Neural progenitor cell (in vitro differentiated cells): Measurements from ENCODE around the gene EYS. TPM values are rescaled to one million over a fixed set of nuclear protein-coding genes. Genes with fewer than 3 reads are reported as not detected.

ENCODE experiments used
- DNase-seq: peaks from one replicate; pipeline ENCODE4 v3.0.0-alpha.2; 2016; ENCODE audit warnings: low spot score
- H2AFZ ChIP-seq: fragments of 200-600 bp; sonication (generic); replicated peaks from 2 replicates; pipeline ENCODE4 v1.6.1; 2016; ENCODE audit warnings: antibody characterized with exemption
- H3F3A ChIP-seq: fragments of 200-600 bp; sonication (generic); 2 replicates; pipeline ENCODE4 v1.6.1; 2016; ENCODE audit warnings: antibody characterized with exemption, low read depth
- H3K27ac ChIP-seq: fragments of 200-600 bp; sonication (generic); 2 replicates; pipeline ENCODE4 v1.5.1; 2016; ENCODE audit warnings: mild to moderate bottlenecking
- H3K27me3 ChIP-seq: fragments of 200-600 bp; sonication (generic); 2 replicates; pipeline ENCODE4 v1.6.1; 2016; ENCODE audit warnings: mild to moderate bottlenecking, moderate library complexity
- H3K36me3 ChIP-seq: fragments of 200-600 bp; sonication (generic); 2 replicates; pipeline ENCODE4 v1.5.1; 2016
- H3K4me1 ChIP-seq: fragments of 200-600 bp; sonication (generic); 2 replicates; pipeline ENCODE4 v1.6.1; 2016; ENCODE audit warnings: mixed run types
- H3K4me2 ChIP-seq: fragments of 200-600 bp; sonication (generic); 2 replicates; pipeline ENCODE4 v1.6.1; 2016
- H3K4me3 ChIP-seq: fragments of 200-600 bp; sonication (generic); 2 replicates; pipeline ENCODE4 v1.5.1; 2016
- H3K79me2 ChIP-seq: fragments of 200-600 bp; sonication (generic); 2 replicates; pipeline ENCODE4 v1.6.1; 2016; ENCODE audit warnings: low read depth
- H3K9ac ChIP-seq: fragments of 200-600 bp; sonication (generic); 2 replicates; pipeline ENCODE4 v1.6.1; 2016
- H3K9me3 ChIP-seq: fragments of 200-600 bp; sonication (generic); 2 replicates; pipeline ENCODE4 v1.5.1; 2016; ENCODE audit warnings: low read depth
- H4K20me1 ChIP-seq: fragments of 200-600 bp; sonication (generic); 2 replicates; pipeline ENCODE4 v1.6.1; 2016; ENCODE audit warnings: low read depth
- H3K27ac Mint-ChIP-seq: 3 replicates; pipeline ENCODE4 v1.8.0; 2021; ENCODE audit warnings: mixed read lengths
- H3K27me3 Mint-ChIP-seq: 2 replicates; pipeline ENCODE4 v1.8.0; 2022; ENCODE audit warnings: low read depth, mild to moderate bottlenecking, inconsistent platforms, moderate library complexity, mixed read lengths; ENCODE audit not compliant: insufficient read depth
- H3K36me3 Mint-ChIP-seq: 3 replicates; pipeline ENCODE4 v1.8.0; 2021; ENCODE audit warnings: mixed read lengths
- H3K4me1 Mint-ChIP-seq: 3 replicates; pipeline ENCODE4 v1.8.0; 2021; ENCODE audit warnings: mixed read lengths
- H3K4me3 Mint-ChIP-seq: 3 replicates; pipeline ENCODE4 v1.8.0; 2021; ENCODE audit warnings: mild to moderate bottlenecking, moderate library complexity, mixed read lengths
- H3K9me3 Mint-ChIP-seq: 3 replicates; pipeline ENCODE4 v1.8.0; 2020; ENCODE audit warnings: mixed read lengths
- CTCF ChIP-seq: fragments of 200-600 bp; sonication (generic); IDR thresholded peaks from 2 replicates; pipeline ENCODE4 v1.5.1; 2017; ENCODE audit warnings: antibody characterized with exemption, mild to moderate bottlenecking
- EZH2 ChIP-seq: fragments of 200-600 bp; sonication (generic); IDR thresholded peaks from 2 replicates; pipeline ENCODE4 v1.6.1; 2017; ENCODE audit warnings: antibody characterized with exemption, mild to moderate bottlenecking, moderate library complexity
- EZH2phosphoT487 ChIP-seq: fragments of 200-600 bp; sonication (generic); IDR thresholded peaks from 2 replicates; pipeline ENCODE4 v1.6.1; 2017; ENCODE audit warnings: antibody characterized with exemption
- total RNA-seq: library from RNA; depleted of rRNA; stranded (reverse); fragments of >200 nt; gene quantifications from 2 replicates; pipeline ENCODE4 v1.2.3, GENCODE V29; 2015; ENCODE audit warnings: low replicate concordance

Gene EYS
- total RNA-seq, 1 donor from 2014 or later = not detected

DNA sequence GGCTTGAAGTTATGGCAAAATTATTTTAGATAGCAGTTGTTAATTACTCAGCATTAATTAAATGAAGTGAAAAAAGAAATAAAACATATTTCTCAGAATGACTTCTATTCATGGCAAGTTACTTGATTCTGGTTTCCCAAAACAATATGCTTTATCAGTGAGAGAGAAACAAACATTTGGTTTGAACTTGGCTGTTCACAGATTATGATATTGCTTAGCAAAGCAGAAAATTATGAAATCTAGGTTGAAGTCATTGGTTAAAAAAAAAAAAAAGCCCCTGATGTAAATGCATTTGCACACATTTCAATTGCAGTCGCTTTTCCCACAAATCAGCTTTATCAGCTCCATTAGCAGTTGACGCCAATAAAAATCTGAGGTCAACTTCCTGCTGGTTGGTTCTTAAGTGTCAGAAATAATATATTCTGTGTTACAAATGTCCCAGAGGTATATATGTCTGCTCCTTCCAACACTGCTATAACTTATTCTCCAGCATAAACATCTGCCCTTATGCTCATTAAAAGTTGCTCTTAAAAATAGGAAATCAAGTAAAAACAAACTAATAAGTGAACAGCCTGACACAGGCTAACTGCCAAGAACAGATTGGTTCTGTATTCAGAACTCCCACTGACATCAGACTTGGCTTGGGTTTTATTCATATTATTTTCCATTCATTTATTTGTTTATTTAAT lies 1796.0 kb downstream of the EYS start:
- H3K4me3 ChIP-seq = no peak overlapping the region
- H3K27ac ChIP-seq = no peak overlapping the region
- peaks cover 5% of the 10 kb centered on the region for H3K9me3 Mint-ChIP-seq
- H2AFZ ChIP-seq = no peak overlapping the region
- no peaks in the 10 kb centered on the region for H3K9me3 ChIP-seq
- H3K27me3 Mint-ChIP-seq = peaks cover 2% of the 10 kb centered on the region
- no peak for TF ChIP-seq CTCF
- H3K79me2 ChIP-seq = no peaks in the 10 kb centered on the region
- H3K4me3 Mint-ChIP-seq = no peak overlapping the region
- no peak overlapping the region for H3K9ac ChIP-seq
- H3F3A ChIP-seq = no peaks in the 10 kb centered on the region
- no peak for DNase-seq
- no peaks in the 10 kb centered on the region for H3K4me1 Mint-ChIP-seq
- H3K27ac Mint-ChIP-seq = no peak overlapping the region
- no peaks in the 10 kb centered on the region for H3K27me3 ChIP-seq
- H3K4me1 ChIP-seq = no peaks in the 10 kb centered on the region
- no peaks in the 10 kb centered on the region for H3K36me3 Mint-ChIP-seq
- H4K20me1 ChIP-seq = no peaks in the 10 kb centered on the region
- H3K36me3 ChIP-seq = no peaks in the 10 kb centered on the region
- no peak overlapping the region for H3K4me2 ChIP-seq

GRCh38 chr6:63904650-63905248 lies 1802.3 kb downstream of the EYS start:
- Mint-ChIP-seq H3K27ac (no peak overlapping the region), H3K27me3 (no peaks in the 10 kb centered on the region), H3K4me3 (no peak overlapping the region), H3K9me3 (peaks cover 2% of the 10 kb centered on the region), H3K36me3 (no peaks in the 10 kb centered on the region), H3K4me1 (no peaks in the 10 kb centered on the region)
- no peak for DNase-seq
- H3K79me2 ChIP-seq = no peaks in the 10 kb centered on the region
- no peaks in the 10 kb centered on the region for H3K4me1 ChIP-seq
- no peak for TF ChIP-seq CTCF
- no peak for TF ChIP-seq EZH2phosphoT487
- TF ChIP-seq EZH2 = no peak
- no peaks in the 10 kb centered on the region for H4K20me1 ChIP-seq
- no peak overlapping the region for H2AFZ ChIP-seq
- H3K27me3 ChIP-seq = no peaks in the 10 kb centered on the region
- H3K27ac ChIP-seq = no peak overlapping the region
- no peak overlapping the region for H3K9ac ChIP-seq
- no peaks in the 10 kb centered on the region for H3F3A ChIP-seq
- H3K4me3 ChIP-seq = no peak overlapping the region
- H3K4me2 ChIP-seq = no peak overlapping the region
- no peaks in the 10 kb centered on the region for H3K36me3 ChIP-seq
- no peaks in the 10 kb centered on the region for H3K9me3 ChIP-seq

- Mint-ChIP-seq H3K27me3 (no peaks in the 10 kb centered on the region), H3K4me3 (no peak overlapping the region), H3K4me1 (no peaks in the 10 kb centered on the region), H3K27ac (no peak overlapping the region), H3K36me3 (no peaks in the 10 kb centered on the region), H3K9me3 (no peaks in the 10 kb centered on the region)
- no peaks in the 10 kb centered on the region for H4K20me1 ChIP-seq
- H3K4me1 ChIP-seq = no peaks in the 10 kb centered on the region
- no peak overlapping the region for H3K9ac ChIP-seq
- no peaks in the 10 kb centered on the region for H3K36me3 ChIP-seq
- H3K27me3 ChIP-seq = no peaks in the 10 kb centered on the region
- no peaks in the 10 kb centered on the region for H3K79me2 ChIP-seq
- H2AFZ ChIP-seq = peak overlapping the region; percentile 53
- TF ChIP-seq CTCF = no peak
- TF ChIP-seq EZH2phosphoT487 = no peak
- no peak for TF ChIP-seq EZH2
- H3K27ac ChIP-seq = no peak overlapping the region
- no peak for DNase-seq
- no peak overlapping the region for H3K4me2 ChIP-seq
- no peak overlapping the region for H3K4me3 ChIP-seq
- no peaks in the 10 kb centered on the region for H3K9me3 ChIP-seq
- no peaks in the 10 kb centered on the region for H3F3A ChIP-seq
These were observed 1807.5 kb downstream of the EYS start for GRCh38 chr6:63899550-63899949.
